Mononuclear cell (primary cell): Measurements from ENCODE around the gene SLC44A2. TPM values are rescaled to one million over a fixed set of nuclear protein-coding genes. Genes with fewer than 3 reads are reported as not detected.
A peak's percentile ranks its signal among the peaks of the same experiment; 100 is the strongest.
"Not testable (repeated sequence)": the region's sequence is repeated elsewhere in the genome, so short reads cannot be mapped to it uniquely, and the experiment has no call there.

Experiments used
- H3K27me3 ChIP-seq: 2 replicates; pipeline ENCODE4 v1.6.0; 2011; ENCODE audit warnings: low read length, control low read depth; ENCODE audit not compliant: insufficient read depth
- H3K4me1 ChIP-seq: 2 replicates; pipeline ENCODE4 v1.5.1; 2011; ENCODE audit warnings: mild to moderate bottlenecking, low read length, control low read depth; ENCODE audit not compliant: insufficient read depth
- H3K4me3 ChIP-seq: 2 replicates; pipeline ENCODE4 v1.5.1; 2011; ENCODE audit warnings: mild to moderate bottlenecking, low read length, moderate library complexity
- H3K9me3 ChIP-seq: 2 replicates; pipeline ENCODE4 v1.5.1; 2011; ENCODE audit warnings: low read depth, mild to moderate bottlenecking, control low read depth, low read length
- total RNA-seq: library from RNA; depleted of rRNA; stranded (reverse); fragments of >200 nt; gene quantifications from one replicate; pipeline ENCODE4 v1.2.3, GENCODE V29; 2012

SLC44A2 gene
- total RNA-seq, 1 donor, result 57.1 TPM

DNA sequence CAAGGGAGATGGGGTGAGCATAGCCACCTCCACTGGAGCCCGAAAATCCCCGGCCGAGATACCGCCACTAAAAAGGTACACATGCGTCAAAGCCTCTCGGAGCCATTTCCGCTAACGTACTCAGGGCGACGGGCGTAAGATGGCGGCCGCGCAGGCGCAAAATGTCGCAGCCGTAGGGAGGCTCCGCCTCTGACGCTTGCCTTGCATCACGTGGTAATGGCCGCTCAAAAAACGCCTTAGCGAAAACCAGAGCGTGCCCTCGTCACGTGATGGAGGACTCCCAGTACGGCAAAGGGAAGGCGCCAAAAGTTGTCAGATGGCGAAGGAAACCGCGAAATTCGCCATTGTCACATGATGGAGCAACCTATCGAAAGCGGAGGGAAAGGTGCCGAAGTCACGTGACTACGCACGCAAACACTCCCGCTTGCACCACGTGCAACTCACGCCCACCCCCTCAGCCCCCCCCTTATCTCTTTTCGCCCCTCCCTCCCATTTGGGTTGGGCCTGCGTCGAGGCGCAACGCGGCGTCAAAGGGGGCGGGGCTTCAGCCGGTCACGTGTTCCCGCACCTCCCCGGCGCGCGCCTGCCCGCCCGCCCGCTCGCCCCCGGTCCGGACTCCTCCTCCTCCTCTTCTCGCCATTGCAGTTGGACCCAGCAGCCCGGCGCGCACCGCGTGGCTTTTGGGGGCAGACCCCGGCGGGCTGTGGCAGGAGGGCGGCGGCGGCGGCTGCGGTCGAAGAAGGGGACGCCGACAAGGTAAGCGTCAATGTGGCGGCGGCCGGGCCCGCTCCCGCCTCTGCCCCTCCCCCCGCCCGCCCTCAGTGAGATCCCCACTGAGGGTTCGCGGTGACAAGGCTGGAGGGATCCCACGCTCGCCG, 28.6 kb downstream of the SLC44A2 start, which contains the start of gene ILF3:
Gene ILF3 (plus strand): TSS at position 615 of the 878 bp plus-strand sequence. CDS start 16,260 bp downstream, outside the sequence.
- H3K4me3 ChIP-seq, result peak within 1 kb of the TSS; percentile 88
- H3K27me3 ChIP-seq, result no peaks in the 10 kb centered on the region
- no peaks in the 10 kb centered on the region for H3K9me3 ChIP-seq
- H3K4me1 ChIP-seq, result peaks cover 57% of the 10 kb centered on the region

- Histone ChIP-seq H3K27me3 (no peaks in the 10 kb centered on the region), H3K4me1 (peaks cover 59% of the 10 kb centered on the region), H3K4me3 (peak overlapping the region; percentile 88), H3K9me3 (no peaks in the 10 kb centered on the region)
Measured at GRCh38 chr19:10654610-10655456, 29.5 kb downstream of the SLC44A2 start.

DNA sequence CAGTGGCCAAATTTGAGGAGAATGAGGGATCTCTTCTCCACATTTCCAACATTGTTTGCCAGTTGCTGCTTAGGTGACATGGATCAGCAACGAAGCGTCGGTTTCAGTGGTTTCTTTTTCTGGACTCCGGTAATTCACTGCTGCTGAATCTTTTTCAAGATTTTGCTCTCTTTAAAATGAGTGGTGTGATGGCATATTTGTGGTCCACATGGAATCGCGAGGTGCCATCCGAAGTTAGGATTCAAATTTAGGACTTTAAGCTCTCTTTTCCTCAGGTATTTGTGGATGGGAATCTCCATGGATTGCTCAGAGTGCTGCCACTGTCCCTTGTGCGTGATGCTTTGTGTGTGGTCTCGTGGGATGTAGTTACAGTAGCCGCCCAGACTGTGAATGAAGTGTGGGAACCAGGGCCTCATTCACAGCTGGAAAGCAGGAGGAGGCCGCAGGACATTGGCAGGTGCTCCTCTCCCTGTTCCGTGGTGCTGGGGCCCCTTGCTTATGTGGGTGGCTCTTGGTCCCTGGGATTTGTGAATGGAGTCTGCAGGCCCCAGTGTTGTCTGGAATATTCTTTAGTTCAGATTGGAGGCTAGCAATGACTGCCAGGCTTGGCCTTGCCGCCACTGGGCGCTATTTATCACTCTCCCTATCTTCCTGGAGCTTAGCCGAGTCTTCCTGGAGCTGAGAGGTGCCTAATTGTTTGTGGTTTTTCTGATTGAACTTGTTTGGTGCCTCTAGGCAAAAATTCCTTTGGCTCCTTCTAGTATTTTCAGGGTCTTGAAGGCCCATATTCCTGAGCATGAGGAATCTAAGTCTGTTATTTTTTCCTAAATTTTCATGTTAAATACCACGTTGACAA, 30.3 kb downstream of the SLC44A2 start:
- H3K9me3 ChIP-seq, result no peaks in the 10 kb centered on the region
- peaks cover 67% of the 10 kb centered on the region for H3K4me1 ChIP-seq
- no peaks in the 10 kb centered on the region for H3K27me3 ChIP-seq
- H3K4me3 ChIP-seq, result peak overlapping the region; percentile 88

GRCh38 chr19:10660346-10660745, 35.0 kb downstream of the SLC44A2 start:
- Histone ChIP-seq H3K27me3 (no peaks in the 10 kb centered on the region), H3K9me3 (no peaks in the 10 kb centered on the region), H3K4me1 (peaks cover 72% of the 10 kb centered on the region), H3K4me3 (no peak overlapping the region)

DNA sequence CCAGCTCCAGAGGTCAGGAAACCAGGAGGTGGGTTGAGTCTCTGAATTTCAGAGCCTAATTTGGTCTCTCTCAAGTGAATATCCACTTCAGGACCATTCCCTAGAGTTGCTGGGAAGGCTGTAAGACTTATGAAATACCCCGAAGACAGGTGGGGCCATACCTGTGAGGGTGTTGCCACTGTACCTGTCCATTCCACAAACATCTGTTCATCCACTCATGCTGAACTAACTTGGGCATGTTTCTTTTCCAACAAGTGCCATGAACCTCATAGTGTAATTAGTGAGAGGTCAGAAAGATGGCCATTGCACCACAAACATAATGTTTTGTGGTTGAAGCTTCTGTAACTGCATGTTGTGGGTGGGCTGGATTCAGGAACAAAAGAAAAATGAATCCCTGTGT, 36.6 kb downstream of the SLC44A2 start:
- H3K4me3 ChIP-seq, result no peak overlapping the region
- H3K9me3 ChIP-seq, result no peaks in the 10 kb centered on the region
- H3K4me1 ChIP-seq, result peaks cover 68% of the 10 kb centered on the region
- H3K27me3 ChIP-seq, result no peaks in the 10 kb centered on the region

DNA sequence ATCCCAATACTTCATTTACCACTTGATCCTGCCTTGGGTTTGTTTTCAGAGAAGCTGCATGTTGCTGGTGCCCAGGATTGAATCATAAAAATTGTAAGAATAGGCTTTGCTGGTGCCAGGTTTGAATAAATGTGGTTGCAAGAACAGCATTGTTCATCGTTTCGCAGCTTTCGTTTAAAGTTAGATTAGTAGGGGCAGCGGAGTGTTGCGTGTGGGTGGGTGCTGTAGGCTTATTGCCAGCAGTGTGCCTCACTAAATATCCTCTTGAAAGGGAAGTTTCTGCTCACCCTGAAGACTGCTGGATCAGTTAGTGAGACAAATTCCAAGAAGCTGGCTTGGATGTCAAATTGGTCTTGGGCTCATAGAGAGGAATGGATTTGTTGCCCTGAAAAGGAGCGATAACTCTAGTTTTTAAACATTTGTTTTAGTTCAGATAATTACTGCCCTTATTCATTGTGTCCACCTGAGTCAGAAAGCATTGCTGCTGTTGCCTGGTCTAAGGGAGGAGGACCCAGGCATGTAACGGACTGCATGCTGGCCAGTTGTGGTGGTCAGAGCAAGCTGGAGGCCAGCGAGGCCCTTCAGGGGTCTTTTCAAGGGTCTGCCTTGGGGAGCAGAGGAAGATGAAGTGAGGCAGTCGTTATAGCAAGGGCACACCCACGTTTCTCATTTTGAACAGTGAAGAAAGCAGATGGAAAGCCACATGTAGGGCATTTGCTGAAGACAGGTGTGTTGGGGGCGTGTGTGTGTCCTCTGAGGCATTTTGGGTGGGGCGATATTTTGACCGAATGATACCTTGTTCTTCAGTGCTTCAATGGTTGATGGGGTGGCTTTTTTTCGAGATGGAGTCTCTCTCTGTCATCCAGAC, 37.3 kb downstream of the SLC44A2 start:
- Histone ChIP-seq H3K4me3 (no peak overlapping the region), H3K27me3 (no peaks in the 10 kb centered on the region), H3K4me1 (peaks cover 64% of the 10 kb centered on the region), H3K9me3 (no peaks in the 10 kb centered on the region)

DNA sequence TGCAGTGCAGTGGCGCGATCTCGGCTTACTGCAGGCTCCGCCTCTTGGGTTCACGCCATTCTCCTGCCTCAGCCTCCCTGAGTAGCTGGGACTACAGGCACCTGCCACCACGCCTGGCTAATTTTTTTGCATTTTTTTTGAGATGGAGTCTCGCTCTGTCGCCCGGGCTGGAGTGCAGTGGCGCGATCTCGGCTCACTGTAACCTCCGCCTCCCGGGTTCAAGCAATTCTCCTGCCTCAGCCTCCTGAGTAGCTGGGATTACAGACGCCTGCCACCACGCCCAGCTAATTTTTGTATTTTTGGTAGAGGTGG, 37.9 kb downstream of the SLC44A2 start:
- peaks cover 63% of the 10 kb centered on the region for H3K4me1 ChIP-seq
- H3K9me3 ChIP-seq, H3K4me3 ChIP-seq, H3K27me3 ChIP-seq: not testable (repeated sequence)

- H3K4me1 ChIP-seq, result peaks cover 46% of the 10 kb centered on the region
Measured at GRCh38 chr19:10667867-10668266, 42.5 kb downstream of the SLC44A2 start.

DNA sequence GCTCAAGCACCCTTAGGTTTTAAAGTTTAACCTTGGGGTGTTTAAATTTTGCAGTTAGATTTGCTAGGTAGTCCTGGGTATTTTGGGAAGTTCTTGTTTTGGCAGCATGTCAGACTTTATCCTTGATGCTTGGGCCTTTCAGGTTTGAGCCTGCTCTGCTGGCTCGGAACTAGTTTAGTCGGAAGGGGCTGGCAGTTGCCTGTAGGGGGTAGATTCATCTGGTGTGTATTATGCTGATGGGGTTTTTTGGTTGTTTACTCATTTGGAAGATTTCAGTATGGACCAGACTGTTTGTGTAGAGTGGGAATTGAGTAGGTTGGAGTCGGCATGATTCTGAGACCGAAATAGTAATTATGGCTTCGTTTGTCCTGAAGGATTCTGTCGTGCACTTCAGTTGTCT, 43.9 kb downstream of the SLC44A2 start:
- Histone ChIP-seq H3K4me3 (no peak overlapping the region), H3K4me1 (peaks cover 38% of the 10 kb centered on the region), H3K9me3 (no peaks in the 10 kb centered on the region), H3K27me3 (no peaks in the 10 kb centered on the region)

More at GRCh38 chr19:10667867-10668266, 42.5 kb downstream of the SLC44A2 start:
- Histone ChIP-seq H3K4me3 (no peak overlapping the region), H3K9me3 (no peaks in the 10 kb centered on the region), H3K27me3 (no peaks in the 10 kb centered on the region)

DNA sequence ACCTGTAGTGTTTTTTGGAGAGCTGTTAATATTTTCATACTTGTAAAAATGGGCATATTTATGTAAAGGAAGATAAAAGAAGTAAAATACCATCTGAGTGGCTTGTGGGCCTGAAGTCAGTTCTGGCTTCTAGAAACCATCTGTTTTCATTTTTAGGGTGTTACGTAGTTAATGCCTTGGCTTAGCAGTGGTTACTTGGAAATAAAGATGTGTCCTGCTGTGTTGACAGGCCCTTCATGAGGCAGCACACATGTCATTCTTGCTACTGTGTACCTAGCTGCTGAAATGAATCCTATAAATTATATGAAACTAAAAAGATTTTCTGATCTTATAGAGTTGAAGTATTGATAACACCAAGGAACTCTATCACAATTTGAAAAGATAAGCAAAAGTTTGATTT, 44.8 kb downstream of the SLC44A2 start:
- H3K4me3 ChIP-seq, result no peak overlapping the region
- H3K9me3 ChIP-seq, result no peaks in the 10 kb centered on the region
- H3K4me1 ChIP-seq, result peaks cover 38% of the 10 kb centered on the region
- no peaks in the 10 kb centered on the region for H3K27me3 ChIP-seq

DNA sequence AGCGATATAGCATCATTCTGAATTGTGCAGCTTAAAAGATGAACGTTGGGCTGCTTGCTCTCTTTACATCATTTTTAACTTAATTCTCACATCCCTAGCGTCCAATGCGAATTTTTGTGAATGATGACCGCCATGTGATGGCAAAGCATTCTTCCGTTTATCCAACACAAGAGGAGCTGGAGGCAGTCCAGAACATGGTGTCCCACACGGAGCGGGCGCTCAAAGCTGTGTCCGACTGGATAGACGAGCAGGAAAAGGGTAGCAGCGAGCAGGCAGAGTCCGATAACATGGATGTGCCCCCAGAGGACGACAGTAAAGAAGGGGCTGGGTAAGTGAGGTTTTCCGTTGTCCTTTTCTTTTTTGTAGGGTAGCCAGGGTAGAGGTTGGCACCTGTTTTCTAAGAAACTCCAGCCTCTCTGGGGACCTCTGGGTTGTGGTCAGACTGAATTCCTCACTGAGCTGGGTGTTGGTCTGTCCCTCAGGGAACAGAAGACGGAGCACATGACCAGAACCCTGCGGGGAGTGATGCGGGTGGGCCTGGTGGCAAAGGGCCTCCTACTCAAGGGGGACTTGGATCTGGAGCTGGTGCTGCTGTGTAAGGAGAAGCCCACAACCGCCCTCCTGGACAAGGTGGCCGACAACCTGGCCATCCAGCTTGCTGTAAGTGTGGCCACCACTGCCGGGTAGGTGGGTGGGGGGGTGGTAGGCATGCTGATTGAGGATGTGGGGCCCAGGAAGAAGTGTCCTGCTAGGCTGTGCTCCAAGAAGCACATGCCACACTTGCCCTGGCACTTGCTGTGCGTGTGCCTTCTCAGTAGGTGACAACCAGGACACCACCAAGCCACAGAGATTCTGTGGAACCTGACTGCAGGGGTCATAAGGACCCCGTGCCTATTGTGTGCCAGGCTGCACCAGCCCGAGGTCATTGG, 45.8 kb downstream of the SLC44A2 start:
- Histone ChIP-seq H3K4me1 (peaks cover 33% of the 10 kb centered on the region), H3K9me3 (no peaks in the 10 kb centered on the region), H3K27me3 (no peaks in the 10 kb centered on the region), H3K4me3 (no peak overlapping the region)

GRCh38 chr19:10671922-10672321, 46.6 kb downstream of the SLC44A2 start:
- H3K27me3 ChIP-seq, H3K9me3 ChIP-seq, H3K4me3 ChIP-seq: not testable (repeated sequence)
- H3K4me1 ChIP-seq, result peaks cover 27% of the 10 kb centered on the region

GRCh38 chr19:10675214-10675613, 49.9 kb downstream of the SLC44A2 start:
- H3K9me3 ChIP-seq, H3K4me3 ChIP-seq, H3K27me3 ChIP-seq: not testable (repeated sequence)
- H3K4me1 ChIP-seq, result peaks cover 11% of the 10 kb centered on the region
